HepG2 (cell line): ENCODE data around the gene LIFR. TPM values are rescaled to one million over a fixed set of nuclear protein-coding genes. Genes with fewer than 3 reads are reported as not detected.

Source experiments
- ATAC-seq: fragments of 200-7000 bp; cut with Tn5 transposase; 3 replicates; pipeline ENCODE4 v1.9.1; 2020; ENCODE audit warnings: mild to moderate bottlenecking, moderate library complexity
- BruUV-seq: library from RNA; stranded (reverse); fragments of 400-500 nt; replicated peaks from 2 replicates; lab custom pipeline; 2021; lab: Mats Ljungman, UMichigan
- CTCF ChIA-PET: fragments of 300-600 bp; formaldehyde crosslinking; extraction: SDS; loops from one replicate; lab custom pipeline; 2021; ENCODE audit warnings: low total read pairs, inconsistent platforms, low intra/inter-chr PET ratio; lab: Yijun Ruan, JAX
- POLR2A ChIA-PET: fragments of 350-600 bp; sonication (Branson Sonifier 250); formaldehyde crosslinking; loops from one replicate; lab custom pipeline; 2020; ENCODE audit warnings: antibody characterized with exemption, inconsistent platforms; lab: Yijun Ruan, JAX
- DNase-seq: peaks from one replicate; pipeline ENCODE4 v3.0.0-alpha.2; 2015; ENCODE audit warnings: low spot score
- FAIRE-seq: peaks from 3 replicates; lab custom pipeline; 2011; peaks lifted over from hg19 to GRCh38; lab: Jason Lieb, UNC
- H2AFZ ChIP-seq: one replicate; pipeline ENCODE4 v1.6.1; 2011; ENCODE audit warnings: low read length, inconsistent platforms
- H3K27ac ChIP-seq: fragments of 300-600 bp; 3 replicates; pipeline ENCODE4 v1.8.0; 2011; ENCODE audit warnings: mixed run types, mild to moderate bottlenecking, mixed read lengths, low read length, inconsistent platforms; ENCODE audit not compliant: insufficient read depth; ENCODE audit errors: extremely low read length
- H3K27me3 ChIP-seq, 2 experiments: fragments of 200-600 bp in 1 of 2; 2 replicates in 1 of 2; 3 replicates in 1 of 2; pipeline versions ENCODE4 v1.6.0 to v1.8.0; 2011; ENCODE audit warnings: low read length in 2 of 2, mild to moderate bottlenecking in 2 of 2, moderate library complexity in 2 of 2, inconsistent platforms in 1 of 2; ENCODE audit not compliant: insufficient read depth in 2 of 2, control insufficient read depth in 1 of 2
- H3K36me3 ChIP-seq, 2 experiments: fragments of 200-600 bp in 1 of 2; replicated peaks in 1 of 2; 2 replicates in 1 of 2; 3 replicates in 1 of 2; pipeline versions ENCODE4 v1.5.1 to v1.8.0; 2011; ENCODE audit warnings: low read length in 2 of 2, inconsistent platforms in 1 of 2; ENCODE audit not compliant: insufficient read depth in 2 of 2, control insufficient read depth in 1 of 2
- H3K4me1 ChIP-seq: 2 replicates; pipeline ENCODE4 v1.5.1; 2012; ENCODE audit warnings: low read length, inconsistent platforms; ENCODE audit not compliant: insufficient read depth
- H3K4me2 ChIP-seq: 2 replicates; pipeline ENCODE4 v1.6.0; 2011; ENCODE audit warnings: low read depth, low read length, inconsistent platforms
- H3K4me3 ChIP-seq, 3 experiments: fragments of 200-600 bp in 1 of 3; sonication (generic), shearing (Covaris generic) in 1 of 3; replicated peaks in 1 of 3; 2 replicates each; pipeline ENCODE4 v1.5.1; 2011 to 2016; ENCODE audit warnings: low read length in 3 of 3, inconsistent platforms in 2 of 3, low read depth in 2 of 3, mild to moderate bottlenecking in 2 of 3, control low read depth in 1 of 3, mixed read lengths in 1 of 3; ENCODE audit not compliant: insufficient read depth in 1 of 3
- H3K79me2 ChIP-seq: one replicate; pipeline ENCODE4 v1.6.1; 2011; ENCODE audit warnings: low read length, inconsistent platforms; ENCODE audit not compliant: insufficient read depth
- H3K9ac ChIP-seq: 2 replicates; pipeline ENCODE4 v1.6.0; 2011; ENCODE audit warnings: mild to moderate bottlenecking, low read depth, low read length, inconsistent platforms; ENCODE audit not compliant: insufficient read depth
- H3K9me3 ChIP-seq: 2 replicates; pipeline ENCODE4 v1.5.1; 2012; ENCODE audit warnings: mild to moderate bottlenecking, low read length
- H4K20me1 ChIP-seq: 2 replicates; pipeline ENCODE4 v1.6.0; 2011; ENCODE audit warnings: inconsistent platforms, mild to moderate bottlenecking, low read length, moderate library complexity; ENCODE audit not compliant: insufficient read depth
- CSRNP2 ChIP-seq: sonication (generic); formaldehyde crosslinking; conservative IDR thresholded peaks from 2 replicates; pipeline ENCODE4 v1.8.0; 2022; ENCODE audit warnings: low read depth, missing genetic modification reagents
- HDAC6 ChIP-seq: fragments of 200-600 bp; sonication (generic); IDR thresholded peaks from 2 replicates; pipeline ENCODE4 v1.7.0; 2017; ENCODE audit warnings: mild to moderate bottlenecking, antibody characterized with exemption, low read length, low read depth
- JUN ChIP-seq: sonication (generic); formaldehyde crosslinking; IDR thresholded peaks from 2 replicates; pipeline ENCODE4 v1.4.0; 2020; ENCODE audit warnings: mild to moderate bottlenecking, missing genetic modification reagents
- MBNL3 ChIP-seq: fragments of 250-450 bp; sonication (Bioruptor Pico); conservative IDR thresholded peaks from 2 replicates; pipeline ENCODE4 v1.8.0; 2022; ENCODE audit warnings: mild to moderate bottlenecking, inconsistent platforms
- REPIN1 ChIP-seq: sonication (generic); formaldehyde crosslinking; IDR thresholded peaks from 2 replicates; pipeline ENCODE4 v1.8.0; 2022; ENCODE audit warnings: missing genetic modification reagents, low read depth, mild to moderate bottlenecking, borderline replicate concordance
- ZNF207 ChIP-seq: fragments of 450-650 bp; IDR thresholded peaks from 2 replicates; pipeline ENCODE4 v1.6.1; 2016; ENCODE audit warnings: antibody characterized with exemption, borderline replicate concordance
- ZNF432 ChIP-seq: sonication (generic); formaldehyde crosslinking; IDR thresholded peaks from 2 replicates; pipeline ENCODE4 v1.5.0; 2020; ENCODE audit warnings: missing genetic modification reagents, mild to moderate bottlenecking, borderline replicate concordance
- ZNF646 ChIP-seq: sonication (generic); formaldehyde crosslinking; IDR thresholded peaks from 2 replicates; pipeline ENCODE4 v1.9.0; 2021; ENCODE audit warnings: mild to moderate bottlenecking, missing genetic modification reagents
- WGBS: methylation state at CpG from one replicate; pipeline ENCODE4 v1.1.6; 2017; ENCODE audit warnings: low lambda C conversion rate; 5-methylcytosine and 5-hydroxymethylcytosine counted together
- in situ Hi-C: cut with HindIII; loops from 2 replicates; pipeline ENCODE4 v1.10.0; 2017; ENCODE audit warnings: low pct_unique_long_range_greater_than_20kb; ENCODE audit not compliant: extremely low pct_ligation_motif_present
- intact Hi-C: fragments of 100-400 bp; cut with micrococcal nuclease; formaldehyde crosslinking; loops from one replicate; pipeline ENCODE4 v1.10.0; 2022; ENCODE audit not compliant: unreplicated experiment
- polyA plus RNA-seq, 8 experiments: library from polyadenylated mRNA; depleted of rRNA in 3 of 8; stranded (reverse) in 7 of 8; unstranded in 1 of 8; fragments of >200 nt; fragmentation: Illumina TruSeq in 4 of 8; extraction: Trizol in 4 of 8; gene quantifications; 2 replicates each; pipeline versions ENCODE4 v1.2.1 to v1.2.3, GENCODE V29; 2011 to 2016; ENCODE audit warnings: low read depth in 4 of 8, missing spikeins in 1 of 8, mixed read lengths in 1 of 8; ENCODE audit not compliant: insufficient read depth in 1 of 8
- total RNA-seq, 5 experiments: library from RNA; depleted of rRNA; stranded (reverse); fragments of >200 nt; fragmentation: Illumina TruSeq; extraction: Trizol; gene quantifications; 2 replicates each; pipeline ENCODE4 v1.2.3, GENCODE V29; 2016; ENCODE audit warnings: low read depth in 1 of 5

LIFR gene
- total and polyA plus RNA-seq, 2 of the 13 experiments (the other 11 are each of a cell fraction or from before 2014, with no cell fraction given) = 6.3 to 25.2 TPM

GRCh38 chr5:38543074-38543473, 13.4 kb downstream of the LIFR start:
- intact Hi-C loops = loop anchor here (10.0 kb wide), 1 partner anchor 302 kb away; the partner anchor contains the start of gene OSMR
- CTCF ChIA-PET = no interaction called here
- Histone ChIP-seq H2AFZ (no peak overlapping the region), H3K4me2 (no peak overlapping the region), H3K79me2 (peaks cover 85% of the 10 kb centered on the region), H3K9ac (no peak overlapping the region), H3K36me3 (no peaks in the 10 kb centered on the region), H3K27me3 (no peaks in the 10 kb centered on the region), H3K4me1 (peaks cover 84% of the 10 kb centered on the region), H4K20me1 (no peaks in the 10 kb centered on the region), H3K27ac (no peak overlapping the region), H3K9me3 (no peaks in the 10 kb centered on the region), H3K4me3 (no peak overlapping the region)
- FAIRE-seq (no peak), DNase-seq (no peak), ATAC-seq (no peak)
- 98% methylated on average over 2 of the region's 2 CpGs for WGBS
- in situ Hi-C loops = no loop called here
- POLR2A ChIA-PET = interaction anchor here (5.2 kb wide), 1 partner anchor 8 kb away, joined by 59 read pairs; no protein-coding TSS in a partner anchor
- BruUV-seq = no TSS peak
- TF ChIP-seq ZNF646 (CRISPR knock-in tag) (no peak), CSRNP2 (CRISPR knock-in tag) (no peak), JUN (CRISPR knock-in tag) (no peak), HDAC6 (no peak), MBNL3 (CRISPR knock-in tag) (no peak), ZNF432 (CRISPR knock-in tag) (no peak), REPIN1 (no peak), ZNF207 (no peak)
